Measurements from ENCODE around the gene ATN1.

- TF ChIP-seq CTCF (IDR thresholded peaks at IDR 0.05) (no peak), POLR2A (IDR thresholded peaks at IDR 0.05) (no peak)
Observed at GRCh38 chr12:6964605-6965025, 36.9 kb downstream of the ATN1 start.
